ENCODE measurements around the gene ZNF154. TPM values are rescaled to one million over a fixed set of nuclear protein-coding genes. Genes with fewer than 3 reads are reported as not detected.

ZNF154 gene
- total RNA-seq (ENCODE audit: unreplicated experiment) = 23.2 TPM
- long read RNA-seq, partial matches to known transcripts = 1 of 3 reads
- long read RNA-seq, other reads (novel, unspliced or antisense) = 1 of 3 reads

GRCh38 chr19:57708641-57709361 lies at the start of gene ZNF154:
Gene ZNF154, minus strand, starts transcription at chr19:57709204. Its CDS starts 233 bp downstream, at chr19:57708971.
- H3K4me1 Mint-ChIP-seq (ENCODE audit: unreplicated experiment) = peaks cover 29% of the 10 kb centered on the region
- H3K36me3 Mint-ChIP-seq (ENCODE audit: low read depth, unreplicated experiment) = peaks cover 39% of the 10 kb centered on the region
- peak; percentile 71 for DNase-seq (ENCODE audit: low spot score)
- peak within 1 kb of the TSS; percentile 100 for H3K4me3 Mint-ChIP-seq (ENCODE audit: unreplicated experiment)
- H3K9me3 Mint-ChIP-seq (ENCODE audit: unreplicated experiment) = no peaks in the 10 kb centered on the region
- no peak for TF ChIP-seq CTCF (IDR thresholded peaks at IDR 0.05; ENCODE audit: unreplicated experiment)
- peaks cover 10% of the 10 kb centered on the region for H3K27me3 Mint-ChIP-seq (ENCODE audit: unreplicated experiment)
- peak within 1 kb of the TSS; percentile 97 for H3K27ac Mint-ChIP-seq (ENCODE audit: unreplicated experiment)

- Mint-ChIP-seq H3K27ac (ENCODE audit: unreplicated experiment) (no peak overlapping the region), H3K9me3 (ENCODE audit: unreplicated experiment) (no peaks in the 10 kb centered on the region), H3K4me1 (ENCODE audit: unreplicated experiment) (no peaks in the 10 kb centered on the region), H3K27me3 (ENCODE audit: unreplicated experiment) (no peaks in the 10 kb centered on the region), H3K36me3 (ENCODE audit: low read depth, unreplicated experiment) (peaks cover 46% of the 10 kb centered on the region), H3K4me3 (ENCODE audit: unreplicated experiment) (no peak overlapping the region)
- no peak for TF ChIP-seq CTCF (IDR thresholded peaks at IDR 0.05; ENCODE audit: unreplicated experiment)
- no peak for DNase-seq (ENCODE audit: low spot score)
Measured at GRCh38 chr19:57757941-57758340, 48.9 kb upstream of the ZNF154 start.

GRCh38 chr19:57755031-57755430 lies 46.0 kb upstream of the ZNF154 start:
- DNase-seq (ENCODE audit: low spot score) = no peak
- no peak overlapping the region for H3K4me3 Mint-ChIP-seq (ENCODE audit: unreplicated experiment)
- no peak for TF ChIP-seq CTCF (IDR thresholded peaks at IDR 0.05; ENCODE audit: unreplicated experiment)
- H3K27me3 Mint-ChIP-seq (ENCODE audit: unreplicated experiment) = no peaks in the 10 kb centered on the region
- peaks cover 54% of the 10 kb centered on the region for H3K36me3 Mint-ChIP-seq (ENCODE audit: low read depth, unreplicated experiment)
- H3K4me1 Mint-ChIP-seq (ENCODE audit: unreplicated experiment) = no peaks in the 10 kb centered on the region
- H3K9me3 Mint-ChIP-seq (ENCODE audit: unreplicated experiment) = no peaks in the 10 kb centered on the region
- no peak overlapping the region for H3K27ac Mint-ChIP-seq (ENCODE audit: unreplicated experiment)

GRCh38 chr19:57754091-57754673 lies 45.2 kb upstream of the ZNF154 start:
- Mint-ChIP-seq H3K27me3 (ENCODE audit: unreplicated experiment) (no peaks in the 10 kb centered on the region), H3K4me3 (ENCODE audit: unreplicated experiment) (peak overlapping the region; percentile 38)

More at GRCh38 chr19:57754091-57754673, 45.2 kb upstream of the ZNF154 start:
- Mint-ChIP-seq H3K27ac (ENCODE audit: unreplicated experiment) (no peak overlapping the region), H3K9me3 (ENCODE audit: unreplicated experiment) (no peaks in the 10 kb centered on the region), H3K36me3 (ENCODE audit: low read depth, unreplicated experiment) (peaks cover 53% of the 10 kb centered on the region), H3K4me1 (ENCODE audit: unreplicated experiment) (peaks cover under 1% of the 10 kb centered on the region)
- TF ChIP-seq CTCF (IDR thresholded peaks at IDR 0.05; ENCODE audit: unreplicated experiment) = no peak
- DNase-seq (ENCODE audit: low spot score) = no peak

All from endothelial cell (in vitro differentiated cells).